HCT116 (cell line): ENCODE measurements around the gene ZNF543. TPM values are rescaled to one million over a fixed set of nuclear protein-coding genes. Genes with fewer than 3 reads are reported as not detected.
A peak's percentile ranks its signal among the peaks of the same experiment; 100 is the strongest.

Experiments
- ATAC-seq: fragments of 200-7000 bp; cut with Tn5 transposase; 2 replicates; pipeline ENCODE4 v1.9.1; 2020; ENCODE audit warnings: mild to moderate bottlenecking, moderate library complexity
- BruUV-seq: library from RNA; stranded (reverse); fragments of 400-500 nt; replicated peaks from 2 replicates; lab custom pipeline; 2021; lab: Mats Ljungman, UMichigan
- CTCF ChIA-PET: fragments of 300-600 bp; sonication (Branson Sonifier 250); formaldehyde crosslinking; loops from one replicate; lab custom pipeline; 2021; ENCODE audit warnings: antibody characterized with exemption; lab: Charles Lee
- POLR2A ChIA-PET: fragments of 300-600, 350-600 bp; sonication (Branson Sonifier 250); formaldehyde crosslinking; loops from one replicate; lab custom pipeline; 2021; ENCODE audit warnings: antibody characterized with exemption; lab: Charles Lee
- RAD21 ChIA-PET, 2 experiments: fragments of 300-600 bp; sonication (Branson Sonifier 250); formaldehyde crosslinking; loops; one replicate each; lab custom pipeline; 2023; ENCODE audit warnings: low total read pairs in 2 of 2; ENCODE audit not compliant: uncharacterized antibody in 2 of 2, unreplicated experiment in 2 of 2, low non-redundant PET in 1 of 2; lab: Charles Lee
- DNase-seq: peaks from one replicate; pipeline ENCODE4 v3.0.0-alpha.2; 2010; ENCODE audit warnings: low read depth, low spot score
- H2AFZ ChIP-seq: fragments of 200-600 bp; shearing (Covaris generic), sonication (generic); 2 replicates; pipeline ENCODE4 v1.6.1; 2017; ENCODE audit warnings: low read depth, mixed run types, mixed read lengths, antibody characterized with exemption, low read length; ENCODE audit not compliant: poor library complexity, severe bottlenecking
- H3K27ac ChIP-seq: 2 replicates; pipeline ENCODE4 v1.5.1; 2012; ENCODE audit warnings: low read depth, low read length
- H3K27me3 ChIP-seq: fragments of 200-600 bp; sonication (generic); 2 replicates; pipeline ENCODE4 v1.6.1; 2016; ENCODE audit warnings: mixed run types, low read length, mixed read lengths; ENCODE audit not compliant: insufficient read depth
- H3K36me3 ChIP-seq, 2 experiments: fragments of 200-500 bp in 1 of 2; fragments of 200-600 bp in 1 of 2; sonication (Bioruptor generic) in 1 of 2; sonication (generic) in 1 of 2; 2 replicates each; pipeline versions ENCODE4 v1.5.1 to v1.6.1; 2014 to 2016; ENCODE audit warnings: low read length in 2 of 2, inconsistent platforms in 1 of 2, mixed read lengths in 1 of 2, mixed run types in 1 of 2; ENCODE audit not compliant: insufficient read depth in 2 of 2, control insufficient read depth in 1 of 2
- H3K4me1 ChIP-seq, 2 experiments: fragments of 200-600 bp in 1 of 2; sonication (generic) in 1 of 2; 2 replicates each; pipeline versions ENCODE4 v1.5.1 to v1.6.1; 2012 to 2017; ENCODE audit warnings: low read length in 2 of 2, inconsistent platforms in 1 of 2, mild to moderate bottlenecking in 1 of 2, mixed read lengths in 1 of 2, mixed run types in 1 of 2, moderate library complexity in 1 of 2; ENCODE audit not compliant: insufficient read depth in 2 of 2, control insufficient read depth in 1 of 2
- H3K4me2 ChIP-seq: fragments of 200-600 bp; sonication (generic); 2 replicates; pipeline ENCODE4 v1.6.1; 2017; ENCODE audit warnings: mixed run types, low read length, mixed read lengths
- H3K4me3 ChIP-seq, 2 experiments: fragments of 200-600 bp in 1 of 2; sonication (generic) in 1 of 2; replicated peaks in 1 of 2; 2 replicates each; pipeline ENCODE4 v1.5.1; 2011 to 2016; ENCODE audit warnings: low read length in 2 of 2, control low read depth in 1 of 2, low read depth in 1 of 2, mild to moderate bottlenecking in 1 of 2, mixed read lengths in 1 of 2, mixed run types in 1 of 2
- H3K79me2 ChIP-seq: fragments of 200-600 bp; sonication (generic); 2 replicates; pipeline ENCODE4 v1.6.1; 2017; ENCODE audit warnings: mild to moderate bottlenecking, mixed run types, low read length, moderate library complexity, mixed read lengths; ENCODE audit not compliant: insufficient read depth
- H3K9ac ChIP-seq: fragments of 200-600 bp; sonication (generic); 2 replicates; pipeline ENCODE4 v1.6.1; 2016; ENCODE audit warnings: low read length, mixed read lengths
- H3K9me2 ChIP-seq: fragments of 200-600 bp; sonication (generic), shearing (Covaris generic); 2 replicates; pipeline ENCODE4 v1.6.1; 2017; ENCODE audit warnings: mixed run types, mild to moderate bottlenecking, moderate library complexity; ENCODE audit not compliant: insufficient read depth
- H3K9me3 ChIP-seq, 2 experiments: fragments of 200-500 bp in 1 of 2; fragments of 200-600 bp in 1 of 2; sonication (Bioruptor generic) in 1 of 2; sonication (generic) in 1 of 2; 2 replicates each; pipeline ENCODE4 v1.6.1; 2014 to 2017; ENCODE audit warnings: low read length in 2 of 2, mixed read lengths in 2 of 2, inconsistent platforms in 1 of 2, low read depth in 1 of 2, mild to moderate bottlenecking in 1 of 2, mixed run types in 1 of 2, moderate library complexity in 1 of 2; ENCODE audit not compliant: control insufficient read depth in 1 of 2, insufficient read depth in 1 of 2
- H4K20me1 ChIP-seq: fragments of 200-600 bp; sonication (generic), shearing (Covaris generic); 2 replicates; pipeline ENCODE4 v1.6.1; 2017; ENCODE audit warnings: mixed run types, mild to moderate bottlenecking, moderate library complexity; ENCODE audit not compliant: insufficient read depth
- CEBPB ChIP-seq: IDR thresholded peaks from 2 replicates; pipeline ENCODE4 v1.6.1; 2012; ENCODE audit warnings: low read depth
- EGR1 ChIP-seq: IDR thresholded peaks from 2 replicates; pipeline ENCODE4 v1.6.1; 2012; ENCODE audit warnings: low read depth
- POLR2AphosphoS5 ChIP-seq: IDR thresholded peaks from 2 replicates; pipeline ENCODE4 v1.6.1; 2011; ENCODE audit warnings: mild to moderate bottlenecking, low read depth, low read length, moderate library complexity
- RAD21 ChIP-seq: IDR thresholded peaks from 2 replicates; pipeline ENCODE4 v1.6.1; 2012; ENCODE audit warnings: low read depth, mild to moderate bottlenecking
- SRF ChIP-seq: IDR thresholded peaks from 2 replicates; pipeline ENCODE4 v1.6.1; 2012; ENCODE audit warnings: low read depth
- intact Hi-C: fragments of 100-400 bp; cut with micrococcal nuclease; formaldehyde crosslinking; loops from 2 replicates; pipeline ENCODE4 v1.10.0; 2022
- total RNA-seq: library from RNA; stranded (reverse); gene quantifications from one replicate; pipeline ENCODE4 v1.2.1, GENCODE V29; 2021; ENCODE audit not compliant: unreplicated experiment
- TF ChIP-seq, protein P1 (sequence below), 3 experiments: fragments of 200-600 bp in 1 of 3; sonication (generic) in 1 of 3; IDR thresholded peaks in 2 of 3; conservative IDR thresholded peaks in 1 of 3; 2 replicates each; pipeline ENCODE4 v1.5.1; 2012 to 2017; ENCODE audit warnings: low read depth in 2 of 3, low read length in 2 of 3, antibody characterized with exemption in 1 of 3, borderline replicate concordance in 1 of 3, control low read depth in 1 of 3, mild to moderate bottlenecking in 1 of 3, mixed read lengths in 1 of 3, mixed run types in 1 of 3, moderate library complexity in 1 of 3; ENCODE audit not compliant: insufficient read depth in 1 of 3
- TF ChIP-seq, protein P2 (sequence below): IDR thresholded peaks from 2 replicates; pipeline ENCODE4 v1.6.1; 2011; ENCODE audit warnings: mild to moderate bottlenecking, low read length, moderate library complexity; ENCODE audit not compliant: insufficient replicate concordance; ENCODE audit errors: extremely low read depth
- TF ChIP-seq, protein P3 (sequence below): IDR thresholded peaks from 2 replicates; pipeline ENCODE4 v1.6.1; 2012

The ZNF543 gene
- total RNA-seq, 1 experiment from 2014 or later: 7.6 TPM

DNA sequence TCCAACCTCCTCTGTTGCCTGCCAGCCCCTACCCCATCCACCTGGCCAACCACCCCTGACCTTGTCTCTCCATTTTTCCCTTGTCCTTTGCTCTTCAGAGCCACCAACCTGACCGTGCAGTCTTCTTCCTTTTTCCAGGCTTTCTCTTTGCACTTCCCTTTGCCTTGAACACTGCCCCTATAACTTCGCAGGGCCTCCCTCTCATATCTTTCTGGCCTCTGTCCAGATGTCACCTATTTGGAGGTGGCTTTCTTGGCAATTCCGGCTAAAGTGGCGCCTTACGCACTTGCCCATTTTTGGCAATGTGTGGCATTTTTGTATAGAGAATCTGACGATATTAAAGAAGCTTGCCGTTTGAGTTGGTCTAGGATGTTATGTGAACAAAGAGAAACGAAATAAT, 844 bp downstream of the ZNF543 start:
- peaks cover 9 to 13% of the 10 kb centered on the region in 2 experiments for H3K4me1 ChIP-seq
- peak overlapping the region; percentile 89 for H3K4me2 ChIP-seq
- peaks cover 13 to 17% of the 10 kb centered on the region in 2 experiments; a peak in 2 of 4 replicates for H3K36me3 ChIP-seq
- H3K9ac ChIP-seq: peak overlapping the region; percentile 83
- TF ChIP-seq SRF: no peak
- TF ChIP-seq, protein P1, sequence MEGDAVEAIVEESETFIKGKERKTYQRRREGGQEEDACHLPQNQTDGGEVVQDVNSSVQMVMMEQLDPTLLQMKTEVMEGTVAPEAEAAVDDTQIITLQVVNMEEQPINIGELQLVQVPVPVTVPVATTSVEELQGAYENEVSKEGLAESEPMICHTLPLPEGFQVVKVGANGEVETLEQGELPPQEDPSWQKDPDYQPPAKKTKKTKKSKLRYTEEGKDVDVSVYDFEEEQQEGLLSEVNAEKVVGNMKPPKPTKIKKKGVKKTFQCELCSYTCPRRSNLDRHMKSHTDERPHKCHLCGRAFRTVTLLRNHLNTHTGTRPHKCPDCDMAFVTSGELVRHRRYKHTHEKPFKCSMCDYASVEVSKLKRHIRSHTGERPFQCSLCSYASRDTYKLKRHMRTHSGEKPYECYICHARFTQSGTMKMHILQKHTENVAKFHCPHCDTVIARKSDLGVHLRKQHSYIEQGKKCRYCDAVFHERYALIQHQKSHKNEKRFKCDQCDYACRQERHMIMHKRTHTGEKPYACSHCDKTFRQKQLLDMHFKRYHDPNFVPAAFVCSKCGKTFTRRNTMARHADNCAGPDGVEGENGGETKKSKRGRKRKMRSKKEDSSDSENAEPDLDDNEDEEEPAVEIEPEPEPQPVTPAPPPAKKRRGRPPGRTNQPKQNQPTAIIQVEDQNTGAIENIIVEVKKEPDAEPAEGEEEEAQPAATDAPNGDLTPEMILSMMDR (IDR thresholded peaks at IDR 0.05 in 2 of 3, conservative IDR thresholded peaks at IDR 0.05 in 1 of 3; ENCODE audit: borderline replicate concordance in 1 of 3, insufficient read depth in 1 of 3, low read depth in 2 of 3, low read length in 2 of 3): no peak
- TF ChIP-seq POLR2AphosphoS5: no peak
- TF ChIP-seq, protein P2, sequence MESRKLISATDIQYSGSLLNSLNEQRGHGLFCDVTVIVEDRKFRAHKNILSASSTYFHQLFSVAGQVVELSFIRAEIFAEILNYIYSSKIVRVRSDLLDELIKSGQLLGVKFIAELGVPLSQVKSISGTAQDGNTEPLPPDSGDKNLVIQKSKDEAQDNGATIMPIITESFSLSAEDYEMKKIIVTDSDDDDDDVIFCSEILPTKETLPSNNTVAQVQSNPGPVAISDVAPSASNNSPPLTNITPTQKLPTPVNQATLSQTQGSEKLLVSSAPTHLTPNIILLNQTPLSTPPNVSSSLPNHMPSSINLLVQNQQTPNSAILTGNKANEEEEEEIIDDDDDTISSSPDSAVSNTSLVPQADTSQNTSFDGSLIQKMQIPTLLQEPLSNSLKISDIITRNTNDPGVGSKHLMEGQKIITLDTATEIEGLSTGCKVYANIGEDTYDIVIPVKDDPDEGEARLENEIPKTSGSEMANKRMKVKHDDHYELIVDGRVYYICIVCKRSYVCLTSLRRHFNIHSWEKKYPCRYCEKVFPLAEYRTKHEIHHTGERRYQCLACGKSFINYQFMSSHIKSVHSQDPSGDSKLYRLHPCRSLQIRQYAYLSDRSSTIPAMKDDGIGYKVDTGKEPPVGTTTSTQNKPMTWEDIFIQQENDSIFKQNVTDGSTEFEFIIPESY: no peak
- no peak for TF ChIP-seq CEBPB
- TF ChIP-seq, protein P3, sequence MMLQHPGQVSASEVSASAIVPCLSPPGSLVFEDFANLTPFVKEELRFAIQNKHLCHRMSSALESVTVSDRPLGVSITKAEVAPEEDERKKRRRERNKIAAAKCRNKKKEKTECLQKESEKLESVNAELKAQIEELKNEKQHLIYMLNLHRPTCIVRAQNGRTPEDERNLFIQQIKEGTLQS: no peak
- no peak for TF ChIP-seq RAD21
- no peak for TF ChIP-seq EGR1
- RAD21 ChIA-PET: no interaction called here
- H2AFZ ChIP-seq: no peak overlapping the region
- DNase-seq (no peak), ATAC-seq (no peak)
- H3K79me2 ChIP-seq: peaks cover 25% of the 10 kb centered on the region
- H3K27me3 ChIP-seq: no peaks in the 10 kb centered on the region
- intact Hi-C loops: no loop called here
- BruUV-seq: no TSS peak
- POLR2A ChIA-PET: interaction anchor here (1.7 kb wide), 1 partner anchor 11 kb away, joined by 4 read pairs; no protein-coding TSS in a partner anchor
- no peaks in the 10 kb centered on the region for H4K20me1 ChIP-seq
- CTCF ChIA-PET: no interaction called here
- no peaks in the 10 kb centered on the region for H3K9me3 ChIP-seq
- peak overlapping the region; percentile 78 for H3K27ac ChIP-seq
- peak overlapping the region; percentile 75 to 80 for H3K4me3 ChIP-seq
- H3K9me2 ChIP-seq: no peaks in the 10 kb centered on the region
